HUES48 (cell line): ENCODE results near the gene RAB13.
"Not testable (repeated sequence)": the region's sequence is repeated elsewhere in the genome, so short reads cannot be mapped to it uniquely, and the experiment has no call there.

Experiments used
- H3K27ac ChIP-seq: one replicate; pipeline ENCODE4 v1.7.0; 2013; ENCODE audit warnings: low read depth, low read length, inconsistent platforms
- H3K27me3 ChIP-seq: 2 replicates; pipeline ENCODE4 v1.6.1; 2013; ENCODE audit warnings: mild to moderate bottlenecking, low read length; ENCODE audit not compliant: control insufficient read depth, insufficient read depth
- H3K36me3 ChIP-seq: 2 replicates; pipeline ENCODE4 v1.6.1; 2013; ENCODE audit warnings: low read length; ENCODE audit not compliant: control insufficient read depth, insufficient read depth
- H3K4me1 ChIP-seq: 2 replicates; pipeline ENCODE4 v1.6.1; 2013; ENCODE audit warnings: mild to moderate bottlenecking, low read length; ENCODE audit not compliant: control insufficient read depth, insufficient read depth
- H3K4me3 ChIP-seq: 2 replicates; pipeline ENCODE4 v1.5.1; 2013; ENCODE audit warnings: mild to moderate bottlenecking, low read depth, low read length
- H3K9ac ChIP-seq: 2 replicates; pipeline ENCODE4 v1.6.1; 2013; ENCODE audit warnings: mild to moderate bottlenecking, low read depth, low read length, moderate library complexity
- H3K9me3 ChIP-seq: 2 replicates; pipeline ENCODE4 v1.6.1; 2013; ENCODE audit warnings: low read length; ENCODE audit not compliant: control insufficient read depth, insufficient read depth

Gene RAB13

DNA sequence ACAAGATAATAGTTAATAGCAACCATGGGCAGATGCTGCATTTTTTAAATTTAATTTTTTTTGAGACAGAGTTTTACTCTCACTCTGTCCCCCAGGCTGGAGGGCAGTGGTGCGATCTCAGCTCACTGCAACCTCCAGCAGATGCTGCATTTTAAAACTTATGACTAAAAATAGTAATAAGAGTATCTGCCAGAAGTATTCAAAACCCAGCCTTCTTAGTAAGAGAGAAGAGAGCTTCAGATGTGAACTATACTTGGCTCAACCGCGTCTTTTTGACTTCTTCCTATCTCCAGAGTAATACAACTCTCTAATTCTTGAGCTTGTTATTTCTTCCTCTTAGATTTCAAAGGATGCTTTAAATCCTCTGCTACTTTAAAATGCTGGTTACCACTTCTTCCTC lies 9.1 kb upstream of the RAB13 start:
- no peaks in the 10 kb centered on the region for H3K9me3 ChIP-seq
- H3K9ac ChIP-seq, result no peak overlapping the region
- peaks cover 46% of the 10 kb centered on the region for H3K36me3 ChIP-seq

DNA sequence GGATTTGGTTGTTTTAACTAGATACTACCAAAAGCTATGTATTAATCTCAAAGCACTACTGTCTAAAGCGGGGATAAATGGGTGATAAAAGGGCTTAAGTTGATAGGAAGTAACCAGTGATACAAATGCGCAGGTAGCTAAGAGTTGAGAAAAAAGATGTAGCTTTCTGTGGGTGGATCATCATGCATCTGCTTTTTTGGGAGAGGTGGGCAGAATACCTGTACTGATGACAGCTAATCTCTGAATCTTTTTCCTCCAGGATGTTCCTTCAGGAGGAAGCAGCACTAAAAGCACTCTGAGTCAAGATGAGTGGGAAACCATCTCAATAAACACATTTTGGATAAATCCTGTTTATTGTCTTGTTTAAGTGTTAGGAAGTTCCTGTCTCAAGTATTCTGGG lies 5.7 kb upstream of the RAB13 start:
- Histone ChIP-seq H3K4me1 (peaks cover 9% of the 10 kb centered on the region), H3K36me3 (peaks cover 46% of the 10 kb centered on the region), H3K4me3 (peak overlapping the region; percentile 88), H3K9ac (peak overlapping the region; percentile 99), H3K9me3 (no peaks in the 10 kb centered on the region), H3K27ac (peak overlapping the region; percentile 98), H3K27me3 (no peaks in the 10 kb centered on the region)

More for the DNA sequence above, 9.1 kb upstream of the RAB13 start:
- Histone ChIP-seq H3K27me3 (no peaks in the 10 kb centered on the region), H3K4me1 (peaks cover 7% of the 10 kb centered on the region), H3K4me3 (no peak overlapping the region), H3K27ac (no peak overlapping the region)

DNA sequence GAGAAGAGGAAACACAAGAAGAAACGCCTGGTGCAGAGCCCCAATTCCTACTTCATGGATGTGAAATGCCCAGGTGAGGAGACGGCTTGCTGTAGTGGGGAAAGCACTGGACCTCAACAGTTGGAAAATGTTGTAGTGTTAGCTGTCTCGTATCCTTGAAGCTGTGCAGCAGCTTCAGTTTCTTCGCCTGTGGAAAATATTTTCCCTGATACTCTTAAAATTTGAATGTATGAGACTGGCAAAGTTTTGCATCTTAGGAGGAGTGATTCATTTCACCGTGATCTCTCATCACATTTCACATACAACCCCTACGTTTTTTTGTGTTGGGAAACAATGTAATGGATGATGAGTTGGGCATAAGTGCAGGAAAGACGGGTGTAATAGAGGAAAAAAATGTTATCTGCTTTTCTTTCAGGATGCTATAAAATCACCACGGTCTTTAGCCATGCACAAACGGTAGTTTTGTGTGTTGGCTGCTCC lies 5.1 kb upstream of the RAB13 start:
- Histone ChIP-seq H3K4me1 (peaks cover 13% of the 10 kb centered on the region), H3K9me3 (no peaks in the 10 kb centered on the region), H3K27ac (peak overlapping the region; percentile 98), H3K9ac (peak overlapping the region; percentile 99), H3K27me3 (no peaks in the 10 kb centered on the region), H3K4me3 (peak overlapping the region; percentile 88), H3K36me3 (peaks cover 46% of the 10 kb centered on the region)

DNA sequence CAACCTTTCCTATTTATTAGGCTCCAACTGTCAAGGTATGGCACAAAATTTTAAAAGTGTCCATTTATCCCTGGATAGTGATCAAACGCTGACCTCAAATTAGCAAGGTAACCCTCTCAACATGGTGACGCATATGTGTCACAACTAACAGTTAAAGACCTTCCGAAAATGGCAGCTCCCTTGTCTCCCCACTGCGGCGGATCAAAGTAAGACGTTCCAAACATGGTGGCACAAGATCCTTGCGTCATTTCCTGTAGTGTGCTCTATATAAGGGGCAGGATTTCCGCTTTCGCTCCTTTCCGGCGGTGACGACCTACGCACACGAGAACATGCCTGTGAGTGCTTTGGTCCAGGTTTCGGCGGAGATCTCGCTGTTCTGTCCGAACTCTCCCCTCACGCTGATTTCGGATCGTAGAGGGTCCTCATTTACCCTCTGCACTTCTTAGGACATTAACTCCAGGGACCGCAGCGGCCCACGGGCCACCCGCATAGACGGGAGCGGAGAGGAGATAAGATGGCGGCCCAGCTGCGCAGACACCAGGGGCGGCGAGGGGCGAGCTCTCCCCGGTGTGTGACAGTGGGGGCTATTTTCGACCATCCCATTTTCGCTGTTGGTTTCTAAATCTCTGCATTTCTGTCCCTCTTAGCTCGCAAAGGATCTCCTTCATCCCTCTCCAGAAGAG lies 4.5 kb upstream of the RAB13 start, which contains the start of gene RPS27:
Gene RPS27, plus strand, starts transcription at position 295 of the 683 bp plus-strand sequence. Its CDS starts 35 bp downstream, at position 330.
- Histone ChIP-seq H3K27me3 (no peaks in the 10 kb centered on the region), H3K4me3 (peak within 1 kb of the TSS; percentile 88)

DNA sequence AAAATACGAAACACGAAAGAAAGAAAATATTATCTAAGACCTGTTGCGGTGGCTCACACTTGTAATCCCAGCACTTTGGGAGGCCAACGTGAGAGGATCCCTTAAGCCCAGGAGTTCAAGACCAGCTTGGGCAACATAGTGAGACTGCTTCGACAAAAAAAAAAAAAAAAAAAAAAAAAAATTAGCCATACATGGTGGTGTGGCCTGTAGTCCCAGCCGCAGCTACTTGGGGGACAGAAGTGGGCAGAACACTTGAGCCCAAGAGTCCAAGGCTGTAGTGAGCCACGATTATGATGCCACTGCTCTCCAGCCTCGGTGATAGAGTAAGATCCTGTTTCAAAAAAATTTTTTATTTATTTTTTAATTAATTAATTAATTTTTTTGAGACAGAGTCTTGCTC lies 1.5 kb upstream of the RAB13 start:
- Histone ChIP-seq H3K4me1 (peaks cover 17% of the 10 kb centered on the region), H3K36me3 (peaks cover 28% of the 10 kb centered on the region), H3K9me3 (no peaks in the 10 kb centered on the region), H3K27ac (no peak overlapping the region), H3K4me3 (no peak overlapping the region), H3K27me3 (no peaks in the 10 kb centered on the region), H3K9ac (no peak overlapping the region)

More for the DNA sequence above, 4.5 kb upstream of the RAB13 start, which contains the start of gene RPS27:
- Histone ChIP-seq H3K9ac (peak within 1 kb of the TSS; percentile 99), H3K36me3 (peaks cover 45% of the 10 kb centered on the region), H3K9me3 (no peaks in the 10 kb centered on the region), H3K27ac (peak within 1 kb of the TSS; percentile 98), H3K4me1 (peaks cover 13% of the 10 kb centered on the region)

DNA sequence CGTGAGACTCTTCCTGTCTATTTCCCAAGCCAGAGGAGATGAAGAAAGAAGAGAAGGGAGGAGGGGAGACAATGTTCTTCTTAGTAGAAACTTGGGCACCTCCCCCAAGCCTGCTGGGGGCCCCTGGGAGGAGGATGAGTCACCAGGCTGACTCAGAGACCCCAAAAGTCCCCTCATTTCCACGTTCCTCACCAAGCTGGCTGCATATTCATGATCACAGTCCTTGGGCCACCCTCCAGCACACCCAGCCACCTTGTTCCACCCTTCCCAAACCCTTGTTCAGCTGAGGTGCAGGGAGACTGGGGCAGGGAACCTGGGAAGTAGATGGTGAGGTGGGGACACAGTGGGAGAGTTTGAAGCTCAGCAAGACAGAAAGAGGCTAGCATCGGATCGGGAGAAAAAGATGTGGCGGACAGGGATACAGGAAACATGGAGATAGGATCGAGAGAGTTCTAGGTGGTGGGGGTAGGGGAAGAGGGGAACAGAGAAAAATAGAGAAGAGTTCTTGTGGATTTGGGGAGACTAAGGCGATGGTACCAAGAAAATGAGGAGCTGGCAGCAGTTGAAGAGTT lies 712 bp downstream of the RAB13 start:
- Histone ChIP-seq H3K27me3 (no peaks in the 10 kb centered on the region), H3K4me3 (peak overlapping the region; percentile 91), H3K36me3 (peaks cover 30% of the 10 kb centered on the region), H3K9ac (peak overlapping the region; percentile 82), H3K27ac (peak overlapping the region; percentile 89), H3K4me1 (peaks cover 10% of the 10 kb centered on the region; the same call in 1 of the 2 replicates), H3K9me3 (no peaks in the 10 kb centered on the region)

DNA sequence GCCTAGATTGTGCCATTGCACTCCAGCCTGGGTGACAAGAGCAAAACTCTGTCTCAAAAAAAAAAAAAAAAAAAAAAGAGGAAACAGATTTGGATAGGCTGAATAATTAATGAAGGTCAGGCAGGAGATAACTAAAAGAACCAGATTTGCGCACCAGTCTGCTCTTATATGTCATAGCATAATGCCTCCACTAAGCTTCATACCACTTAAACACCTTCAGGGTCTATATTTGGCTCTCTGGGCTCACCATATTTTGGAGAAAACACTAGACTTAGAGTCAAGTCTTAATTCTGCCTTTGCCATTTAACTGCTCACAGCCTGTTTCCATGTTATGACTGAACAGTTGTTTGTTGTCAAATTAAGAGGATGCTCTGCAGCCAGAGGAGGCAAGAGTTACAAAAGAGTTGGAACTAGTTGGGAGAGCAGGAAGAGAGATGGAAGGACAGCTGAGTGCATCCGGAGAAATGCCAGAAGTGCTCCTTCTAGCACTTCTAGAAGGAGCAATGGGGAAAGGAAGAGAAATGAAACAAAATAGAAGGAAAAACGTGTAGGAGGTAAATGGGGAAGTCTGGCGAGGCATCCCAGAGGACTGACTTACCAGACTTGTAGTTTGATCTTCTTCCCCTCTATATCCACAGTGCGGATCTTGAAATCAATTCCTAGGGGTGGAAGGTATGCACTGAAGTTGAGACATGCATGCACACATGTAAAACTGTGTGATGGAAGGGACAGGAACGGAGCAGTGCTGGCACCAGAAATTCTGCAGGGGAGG lies 1.8 kb downstream of the RAB13 start:
- H3K4me3 ChIP-seq, result peak overlapping the region; percentile 91
- H3K36me3 ChIP-seq, result peaks cover 30% of the 10 kb centered on the region
- peaks cover 10% of the 10 kb centered on the region; the same call in 1 of the 2 replicates for H3K4me1 ChIP-seq
- no peak overlapping the region for H3K9ac ChIP-seq
- H3K27ac ChIP-seq, result peak overlapping the region; percentile 89
- H3K27me3 ChIP-seq, result no peaks in the 10 kb centered on the region
- no peaks in the 10 kb centered on the region for H3K9me3 ChIP-seq

DNA sequence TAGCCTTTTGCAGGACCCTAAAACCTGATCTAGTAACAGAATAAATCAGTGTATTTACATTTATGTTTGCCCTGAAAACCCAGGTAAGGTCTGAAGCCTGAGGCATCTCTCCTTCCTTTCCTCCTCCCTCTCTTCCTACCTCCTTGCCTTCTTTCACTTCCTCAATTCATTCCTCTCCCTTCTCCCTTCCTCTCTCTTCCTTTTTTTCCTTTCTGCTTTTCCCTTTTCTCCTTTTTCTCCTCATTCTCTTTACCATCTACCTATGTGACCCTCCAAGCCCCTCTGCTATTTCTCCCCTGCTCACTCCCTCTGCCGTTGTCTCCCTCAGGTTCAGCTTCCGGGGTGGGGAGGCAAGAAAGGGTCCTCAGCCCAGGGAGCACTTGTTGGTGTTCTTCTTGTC lies 4.4 kb downstream of the RAB13 start:
- peaks cover 35% of the 10 kb centered on the region for H3K36me3 ChIP-seq
- H3K9ac ChIP-seq, H3K4me1 ChIP-seq, H3K4me3 ChIP-seq, H3K27me3 ChIP-seq, H3K9me3 ChIP-seq, H3K27ac ChIP-seq: not testable (repeated sequence)

DNA sequence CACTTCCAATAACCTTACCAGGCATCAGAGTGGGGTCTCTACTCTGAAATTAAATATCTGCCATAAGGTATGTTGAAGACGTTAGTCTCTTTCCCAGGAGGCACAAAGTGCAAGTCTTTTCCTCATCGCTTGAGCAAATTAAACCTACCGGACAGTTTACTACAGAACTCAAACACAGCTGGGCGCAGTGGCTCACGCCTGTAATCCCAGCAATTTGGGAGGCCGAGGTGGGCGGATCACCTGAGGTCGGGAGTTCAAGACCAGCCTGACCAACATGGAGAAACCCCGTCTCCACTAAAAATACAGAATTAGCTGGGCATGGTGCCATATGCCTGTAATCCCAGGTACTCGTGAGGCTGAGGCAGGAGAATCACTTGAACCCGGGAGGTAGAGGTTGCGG lies 7.0 kb downstream of the RAB13 start:
- H3K9ac ChIP-seq, H3K4me3 ChIP-seq, H3K4me1 ChIP-seq, H3K27me3 ChIP-seq, H3K27ac ChIP-seq, H3K9me3 ChIP-seq: not testable (repeated sequence)
- H3K36me3 ChIP-seq, result peaks cover 51% of the 10 kb centered on the region

DNA sequence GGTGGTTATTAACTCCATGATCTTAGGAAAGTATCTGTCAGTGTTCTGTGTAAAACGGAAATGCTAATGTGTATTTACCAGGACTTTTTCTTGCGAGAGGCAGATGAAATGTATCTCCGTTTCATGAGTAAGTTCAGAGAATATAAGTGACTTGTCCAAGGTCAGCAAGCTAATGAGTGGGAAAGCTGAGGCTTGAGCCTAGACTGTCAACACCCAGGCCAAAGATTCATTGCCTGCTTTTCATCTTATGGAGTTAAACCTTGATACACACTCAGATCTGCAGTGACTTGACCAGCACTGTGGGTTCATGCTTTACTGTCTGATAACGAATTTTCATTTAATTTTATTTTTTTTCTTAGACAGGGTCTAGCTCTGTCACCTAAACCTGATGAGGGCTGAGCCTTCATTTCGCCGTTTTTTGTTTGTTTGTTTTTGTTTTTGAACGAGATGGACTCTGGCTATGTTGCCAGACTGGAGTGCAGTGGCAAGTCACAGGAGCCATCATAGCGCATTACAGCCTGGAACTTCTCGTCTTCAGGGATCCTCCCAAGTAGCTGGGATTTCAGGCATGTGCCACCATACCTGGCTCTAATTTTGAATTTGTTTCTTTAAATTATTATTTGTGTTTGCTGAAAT lies 7.7 kb downstream of the RAB13 start:
- no peaks in the 10 kb centered on the region for H3K27me3 ChIP-seq
- H3K4me1 ChIP-seq, result peaks cover 4% of the 10 kb centered on the region; the same call in 1 of the 2 replicates
- no peaks in the 10 kb centered on the region for H3K9me3 ChIP-seq
- no peak overlapping the region for H3K9ac ChIP-seq
- H3K36me3 ChIP-seq, result peaks cover 55% of the 10 kb centered on the region
- H3K27ac ChIP-seq, result peak overlapping the region; percentile 95
- peak overlapping the region; percentile 96 for H3K4me3 ChIP-seq
